Heart right ventricle (tissue), 16 donors: Measurements from ENCODE around the gene R3HDM2. TPM values are rescaled to one million over a fixed set of nuclear protein-coding genes. Genes with fewer than 3 reads are reported as not detected.

ENCODE experiments used
- ATAC-seq, 8 donors: fragments of 200-7000 bp; cut with Tn5 transposase; one replicate each; pipeline ENCODE4 v1.9.1; 2020; ENCODE audit warnings: mild to moderate bottlenecking in 8 of 8, moderate library complexity in 8 of 8, moderate number of reproducible peaks in 1 of 8
- DNase-seq, 2 donors: peaks; one replicate each; pipeline ENCODE4 v3.0.0-alpha.2; 2020
- H3K27ac ChIP-seq, 10 donors: fragments of 200-600 bp; sonication (generic) in 2 of 10; one replicate each; pipeline versions ENCODE4 v1.5.0 to v1.8.0; 2020 to 2022; ENCODE audit warnings: mild to moderate bottlenecking in 3 of 10
- H3K27me3 ChIP-seq, 7 donors: fragments of 200-600 bp; one replicate each; pipeline ENCODE4 v1.8.0; 2021 to 2022; ENCODE audit warnings: mild to moderate bottlenecking in 2 of 7
- H3K36me3 ChIP-seq, 9 donors: fragments of 200-600 bp; sonication (generic) in 1 of 9; one replicate each; pipeline versions ENCODE4 v1.5.0 to v1.8.0; 2020 to 2022; ENCODE audit warnings: mild to moderate bottlenecking in 2 of 9
- H3K4me1 ChIP-seq, 9 donors: fragments of 200-600 bp; sonication (generic) in 1 of 9; one replicate each; pipeline versions ENCODE4 v1.5.0 to v1.8.0; 2020 to 2022; ENCODE audit warnings: mild to moderate bottlenecking in 4 of 9
- H3K4me3 ChIP-seq, 10 donors: fragments of 200-600 bp; sonication (generic) in 2 of 10; one replicate each; pipeline versions ENCODE4 v1.5.0 to v1.8.0; 2020 to 2022; ENCODE audit warnings: mild to moderate bottlenecking in 7 of 10, moderate library complexity in 2 of 10
- H3K9me3 ChIP-seq, 11 donors: fragments of 200-600 bp in 10 of 11; sonication (generic) in 2 of 11; one replicate each; pipeline versions ENCODE4 v1.5.0 to v1.8.0; 2013 to 2022; ENCODE audit warnings: mild to moderate bottlenecking in 2 of 11, control low read depth in 1 of 11, moderate library complexity in 1 of 11
- whole genome bisulfite sequencing, 2 donors: extraction: QIAGEN DNeasy Blood & Tissue Kit; methylation state at CpG; one replicate each; pipeline ENCODE4 v1.1.7; 2013; ENCODE audit warnings: inconsistent platforms in 1 of 2; 5-methylcytosine and 5-hydroxymethylcytosine counted together
- intact Hi-C, 10 donors: fragments of 100-400 bp; cut with DNase I; formaldehyde crosslinking; loops; one replicate each; pipeline versions ENCODE4 v1.11.1 to v1.14.2; 2022
- polyA plus RNA-seq, 2 donors: library from polyadenylated mRNA; stranded (reverse); fragments of 200-250 nt; gene quantifications; one replicate each; pipeline ENCODE4 v1.2.3, GENCODE V29; 2013
- total RNA-seq, 10 donors: library from RNA; stranded (reverse); fragmentation: NEBNext Ultra II Directional in 3 of 10; extraction: Animal tissue kit (Norgen Biotek cat#: 25700) in 3 of 10; gene quantifications; one replicate each; pipeline versions ENCODE4 v1.2.1 to v1.2.4, GENCODE V29; 2021 to 2023
- TF ChIP-seq, protein P1 (sequence below), 9 donors: fragments of 200-600 bp; sonication (generic) in 2 of 9; IDR thresholded peaks; one replicate each; pipeline versions ENCODE4 v1.5.0 to v1.8.0; 2021 to 2022; ENCODE audit warnings: antibody characterized with exemption in 9 of 9, mild to moderate bottlenecking in 5 of 9, moderate library complexity in 1 of 9
- donor health status: Arrhythmogenic right ventricular cardiomyopathy.
- donor health status: ischemic (EF 13 %, LVEDD 7.1; RV severe dilation, severe dysfunction).
- donor health status: healthy with polysubstance abuse.
- donor health status: DM: no; HTN: yes; CAD: no.
- donor health status: DM: no; HTN: no; CAD: no.
- donor health status: ischemic (EF 25% LVEDD 6.9; RV normal size, moderate dysfunction).
- donor health status: ischemic (EF 25% LVEDD 5.7; RV mildly dilated, moderate dysfunction).
- donor health status: healthy.
- donor health status: DM: yes; HTN: yes; CAD: no.
- donor health status: Ischemic cardiomyopathy.
- donor health status: ischemic (EF 35%, LVEDD 5.7; RV mildly dilated, moderate dysfunction).
- donor health status: nonischemic (EF 11% LVEDD 7.7; RV severe dilation, severe dysfunction).
- donor health status: DM: yes; HTN: yes; CAD: no.
- donor health status: PGD.
- donor health status: ischemic (EF 29% LVEDD 5.4; RV normal size, mild dysfunction).
- donor health status: nonischemic (EF 23%, LVEDD 6.1; RV moderate dilation, normal function).

R3HDM2 gene
- total and polyA plus RNA-seq, 12 donors: 15.5 to 107 (median 73.9) TPM

DNA sequence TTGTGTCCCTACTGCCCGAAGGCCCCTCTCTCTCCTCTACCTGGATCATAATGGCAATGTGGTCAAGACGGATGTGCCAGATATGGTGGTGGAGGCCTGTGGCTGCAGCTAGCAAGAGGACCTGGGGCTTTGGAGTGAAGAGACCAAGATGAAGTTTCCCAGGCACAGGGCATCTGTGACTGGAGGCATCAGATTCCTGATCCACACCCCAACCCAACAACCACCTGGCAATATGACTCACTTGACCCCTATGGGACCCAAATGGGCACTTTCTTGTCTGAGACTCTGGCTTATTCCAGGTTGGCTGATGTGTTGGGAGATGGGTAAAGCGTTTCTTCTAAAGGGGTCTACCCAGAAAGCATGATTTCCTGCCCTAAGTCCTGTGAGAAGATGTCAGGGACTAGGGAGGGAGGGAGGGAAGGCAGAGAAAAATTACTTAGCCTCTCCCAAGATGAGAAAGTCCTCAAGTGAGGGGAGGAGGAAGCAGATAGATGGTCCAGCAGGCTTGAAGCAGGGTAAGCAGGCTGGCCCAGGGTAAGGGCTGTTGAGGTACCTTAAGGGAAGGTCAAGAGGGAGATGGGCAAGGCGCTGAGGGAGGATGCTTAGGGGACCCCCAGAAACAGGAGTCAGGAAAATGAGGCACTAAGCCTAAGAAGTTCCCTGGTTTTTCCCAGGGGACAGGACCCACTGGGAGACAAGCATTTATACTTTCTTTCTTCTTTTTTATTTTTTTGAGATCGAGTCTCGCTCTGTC lies 26.1 kb upstream of the R3HDM2 start:
- intact Hi-C loops: loop anchor here in 4 of 10 donors (5.0 to 10.0 kb wide), 3 partner anchors 168 to 195 kb away; partner anchors contain the start of gene B4GALNT1 (in 2 of the 4)
- Histone ChIP-seq H3K4me1 (peaks cover 5 to 44% (median 30%) of the 10 kb centered on the region in 9 donors), H3K4me3 (no peak overlapping the region), H3K27ac (no peak overlapping the region), H3K9me3 (no peaks in the 10 kb centered on the region), H3K36me3 (no peaks in the 10 kb centered on the region), H3K27me3 (peaks cover 0 to 17% (median 0%) of the 10 kb centered on the region in 7 donors)
- ATAC-seq: no peak
- 92 to 93% methylated on average over 6 of the region's 6 CpGs for WGBS, 2 donors
- no peak for DNase-seq
- TF ChIP-seq, protein P1, sequence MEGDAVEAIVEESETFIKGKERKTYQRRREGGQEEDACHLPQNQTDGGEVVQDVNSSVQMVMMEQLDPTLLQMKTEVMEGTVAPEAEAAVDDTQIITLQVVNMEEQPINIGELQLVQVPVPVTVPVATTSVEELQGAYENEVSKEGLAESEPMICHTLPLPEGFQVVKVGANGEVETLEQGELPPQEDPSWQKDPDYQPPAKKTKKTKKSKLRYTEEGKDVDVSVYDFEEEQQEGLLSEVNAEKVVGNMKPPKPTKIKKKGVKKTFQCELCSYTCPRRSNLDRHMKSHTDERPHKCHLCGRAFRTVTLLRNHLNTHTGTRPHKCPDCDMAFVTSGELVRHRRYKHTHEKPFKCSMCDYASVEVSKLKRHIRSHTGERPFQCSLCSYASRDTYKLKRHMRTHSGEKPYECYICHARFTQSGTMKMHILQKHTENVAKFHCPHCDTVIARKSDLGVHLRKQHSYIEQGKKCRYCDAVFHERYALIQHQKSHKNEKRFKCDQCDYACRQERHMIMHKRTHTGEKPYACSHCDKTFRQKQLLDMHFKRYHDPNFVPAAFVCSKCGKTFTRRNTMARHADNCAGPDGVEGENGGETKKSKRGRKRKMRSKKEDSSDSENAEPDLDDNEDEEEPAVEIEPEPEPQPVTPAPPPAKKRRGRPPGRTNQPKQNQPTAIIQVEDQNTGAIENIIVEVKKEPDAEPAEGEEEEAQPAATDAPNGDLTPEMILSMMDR (IDR thresholded peaks at IDR 0.05): no peak

DNA sequence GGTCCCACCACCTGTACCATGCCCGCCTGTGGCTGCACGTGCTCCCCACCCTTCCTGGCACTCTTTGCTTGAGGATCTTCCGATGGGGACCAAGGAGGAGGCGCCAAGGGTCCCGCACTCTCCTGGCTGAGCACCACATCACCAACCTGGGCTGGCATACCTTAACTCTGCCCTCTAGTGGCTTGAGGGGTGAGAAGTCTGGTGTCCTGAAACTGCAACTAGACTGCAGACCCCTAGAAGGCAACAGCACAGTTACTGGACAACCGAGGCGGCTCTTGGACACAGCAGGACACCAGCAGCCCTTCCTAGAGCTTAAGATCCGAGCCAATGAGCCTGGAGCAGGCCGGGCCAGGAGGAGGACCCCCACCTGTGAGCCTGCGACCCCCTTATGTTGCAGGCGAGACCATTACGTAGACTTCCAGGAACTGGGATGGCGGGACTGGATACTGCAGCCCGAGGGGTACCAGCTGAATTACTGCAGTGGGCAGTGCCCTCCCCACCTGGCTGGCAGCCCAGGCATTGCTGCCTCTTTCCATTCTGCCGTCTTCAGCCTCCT lies 25.4 kb upstream of the R3HDM2 start:
- no peaks in the 10 kb centered on the region for H3K9me3 ChIP-seq
- H3K4me3 ChIP-seq: no peak overlapping the region
- WGBS, 2 donors: 37 to 38% methylated on average over 15 of the region's 15 CpGs
- H3K27me3 ChIP-seq: peaks cover 0 to 10% (median 0%) of the 10 kb centered on the region in 7 donors
- DNase-seq (no peak), ATAC-seq (no peak)
- TF ChIP-seq, protein P1 (IDR thresholded peaks at IDR 0.05): peak; percentile 16 to 58 (median 53)
- no peak overlapping the region for H3K27ac ChIP-seq
- intact Hi-C loops: loop anchor here in 4 of 10 donors (5.0 to 10.0 kb wide), 3 partner anchors 169 to 194 kb away; partner anchors contain the start of gene B4GALNT1 (in 2 of the 4)
- no peaks in the 10 kb centered on the region for H3K36me3 ChIP-seq
- peaks cover 3 to 45% (median 28%) of the 10 kb centered on the region in 9 donors for H3K4me1 ChIP-seq

DNA sequence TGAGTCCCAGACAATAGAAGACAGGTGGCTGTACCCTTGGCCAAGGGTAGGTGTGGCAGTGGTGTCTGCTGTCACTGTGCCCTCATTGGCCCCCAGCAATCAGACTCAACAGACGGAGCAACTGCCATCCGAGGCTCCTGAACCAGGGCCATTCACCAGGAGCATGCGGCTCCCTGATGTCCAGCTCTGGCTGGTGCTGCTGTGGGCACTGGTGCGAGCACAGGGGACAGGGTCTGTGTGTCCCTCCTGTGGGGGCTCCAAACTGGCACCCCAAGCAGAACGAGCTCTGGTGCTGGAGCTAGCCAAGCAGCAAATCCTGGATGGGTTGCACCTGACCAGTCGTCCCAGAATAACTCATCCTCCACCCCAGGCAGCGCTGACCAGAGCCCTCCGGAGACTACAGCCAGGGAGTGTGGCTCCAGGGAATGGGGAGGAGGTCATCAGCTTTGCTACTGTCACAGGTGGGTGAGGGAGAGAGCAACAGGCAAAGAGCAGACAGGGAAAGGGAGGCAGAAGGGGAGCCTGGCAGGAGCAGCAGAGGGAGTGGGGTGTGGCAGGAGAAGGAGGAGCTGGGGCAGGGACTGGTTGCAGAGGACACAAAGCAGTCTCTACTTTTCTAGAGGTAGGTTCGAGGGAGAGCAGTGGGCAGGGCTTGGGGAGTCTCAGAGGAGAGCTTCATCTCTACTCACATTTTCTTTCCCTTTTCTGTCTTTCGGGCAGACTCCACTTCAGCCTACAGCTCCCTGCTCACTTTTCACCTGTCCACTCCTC lies 24.7 kb upstream of the R3HDM2 start:
- TF ChIP-seq, protein P1 (IDR thresholded peaks at IDR 0.05): no peak
- intact Hi-C loops: loop anchor here in 4 of 10 donors (2.0 to 10.0 kb wide), 4 partner anchors 147 to 193 kb away; partner anchors contain the start of gene B4GALNT1 (in 2 of the 4)
- Histone ChIP-seq H3K27me3 (peaks cover 0 to 4% (median 0%) of the 10 kb centered on the region in 7 donors), H3K4me3 (no peak overlapping the region), H3K36me3 (no peaks in the 10 kb centered on the region), H3K4me1 (peaks cover 0 to 39% (median 21%) of the 10 kb centered on the region in 9 donors), H3K27ac (no peak overlapping the region), H3K9me3 (no peaks in the 10 kb centered on the region)
- DNase-seq (no peak), ATAC-seq (no peak)
- WGBS, 2 donors: 51 to 57% methylated on average over 10 of the region's 10 CpGs
